ENCODE data around the gene ZNHIT1. TPM values are rescaled to one million over a fixed set of nuclear protein-coding genes. Genes with fewer than 3 reads are reported as not detected.

Gene ZNHIT1
- total RNA-seq, 1 experiment from 2014 or later: 69.7 TPM

DNA sequence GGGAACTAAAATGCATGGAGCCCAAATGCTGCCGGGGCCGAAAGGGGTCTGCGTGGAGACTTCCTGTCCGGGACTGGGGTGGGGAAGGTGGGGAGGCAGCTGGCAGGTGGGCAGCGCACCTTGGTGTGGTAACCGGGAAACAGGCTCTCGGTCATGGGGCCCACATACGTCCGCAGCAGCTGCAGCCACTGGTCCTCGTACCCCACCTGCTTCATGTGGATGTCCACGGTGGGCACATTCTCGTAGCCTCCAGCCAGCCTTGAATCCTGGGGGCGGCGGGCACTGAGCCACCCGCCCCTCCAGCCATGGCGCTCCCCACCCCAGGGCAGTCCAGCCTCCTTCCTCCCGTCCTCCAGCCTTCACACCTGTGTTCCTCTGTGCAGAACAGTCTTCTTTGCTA lies 10.5 kb upstream of the ZNHIT1 start:
- DNase-seq (ENCODE audit: low read depth, low spot score) (no peak), ATAC-seq (no peak)
- intact Hi-C loops (cut with micrococcal nuclease; ENCODE audit: unreplicated experiment) (no loop called here), in situ Hi-C loops (cut with HindIII; ENCODE audit: low pct_unique_long_range_greater_than_20kb, low sequenced_read_pairs) (no loop called here)
- Histone ChIP-seq H3K9me3 (ENCODE audit: control insufficient read depth, insufficient read depth, low read depth, low read length) (no peaks in the 10 kb centered on the region), H3K36me3 (ENCODE audit: control insufficient read depth, insufficient read depth, low read length) (no peaks in the 10 kb centered on the region), H3K4me1 (ENCODE audit: control insufficient read depth, insufficient read depth, low read length) (no peaks in the 10 kb centered on the region), H3K27me3 (ENCODE audit: control insufficient read depth, insufficient read depth, low read length) (no peaks in the 10 kb centered on the region), H3K4me3 (ENCODE audit: low read depth in 2 of 2, low read length in 2 of 2) (no peak overlapping the region), H3K27ac (ENCODE audit: low read length) (no peak overlapping the region)
- TF ChIP-seq POLR2AphosphoS5 (IDR thresholded peaks at IDR 0.05; ENCODE audit: low read depth, low read length) (no peak), TCF7L2 (IDR thresholded peaks at IDR 0.05; ENCODE audit: low read depth, low read length) (no peak), SIN3A (IDR thresholded peaks at IDR 0.05; ENCODE audit: borderline replicate concordance, insufficient read depth, low read depth, low read length) (no peak)
- TF ChIP-seq, protein P1, sequence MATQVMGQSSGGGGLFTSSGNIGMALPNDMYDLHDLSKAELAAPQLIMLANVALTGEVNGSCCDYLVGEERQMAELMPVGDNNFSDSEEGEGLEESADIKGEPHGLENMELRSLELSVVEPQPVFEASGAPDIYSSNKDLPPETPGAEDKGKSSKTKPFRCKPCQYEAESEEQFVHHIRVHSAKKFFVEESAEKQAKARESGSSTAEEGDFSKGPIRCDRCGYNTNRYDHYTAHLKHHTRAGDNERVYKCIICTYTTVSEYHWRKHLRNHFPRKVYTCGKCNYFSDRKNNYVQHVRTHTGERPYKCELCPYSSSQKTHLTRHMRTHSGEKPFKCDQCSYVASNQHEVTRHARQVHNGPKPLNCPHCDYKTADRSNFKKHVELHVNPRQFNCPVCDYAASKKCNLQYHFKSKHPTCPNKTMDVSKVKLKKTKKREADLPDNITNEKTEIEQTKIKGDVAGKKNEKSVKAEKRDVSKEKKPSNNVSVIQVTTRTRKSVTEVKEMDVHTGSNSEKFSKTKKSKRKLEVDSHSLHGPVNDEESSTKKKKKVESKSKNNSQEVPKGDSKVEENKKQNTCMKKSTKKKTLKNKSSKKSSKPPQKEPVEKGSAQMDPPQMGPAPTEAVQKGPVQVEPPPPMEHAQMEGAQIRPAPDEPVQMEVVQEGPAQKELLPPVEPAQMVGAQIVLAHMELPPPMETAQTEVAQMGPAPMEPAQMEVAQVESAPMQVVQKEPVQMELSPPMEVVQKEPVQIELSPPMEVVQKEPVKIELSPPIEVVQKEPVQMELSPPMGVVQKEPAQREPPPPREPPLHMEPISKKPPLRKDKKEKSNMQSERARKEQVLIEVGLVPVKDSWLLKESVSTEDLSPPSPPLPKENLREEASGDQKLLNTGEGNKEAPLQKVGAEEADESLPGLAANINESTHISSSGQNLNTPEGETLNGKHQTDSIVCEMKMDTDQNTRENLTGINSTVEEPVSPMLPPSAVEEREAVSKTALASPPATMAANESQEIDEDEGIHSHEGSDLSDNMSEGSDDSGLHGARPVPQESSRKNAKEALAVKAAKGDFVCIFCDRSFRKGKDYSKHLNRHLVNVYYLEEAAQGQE (IDR thresholded peaks at IDR 0.05; ENCODE audit: insufficient read depth in 1 of 2, low read depth in 2 of 2, low read length in 1 of 2): no peak
- TF ChIP-seq, protein P2, sequence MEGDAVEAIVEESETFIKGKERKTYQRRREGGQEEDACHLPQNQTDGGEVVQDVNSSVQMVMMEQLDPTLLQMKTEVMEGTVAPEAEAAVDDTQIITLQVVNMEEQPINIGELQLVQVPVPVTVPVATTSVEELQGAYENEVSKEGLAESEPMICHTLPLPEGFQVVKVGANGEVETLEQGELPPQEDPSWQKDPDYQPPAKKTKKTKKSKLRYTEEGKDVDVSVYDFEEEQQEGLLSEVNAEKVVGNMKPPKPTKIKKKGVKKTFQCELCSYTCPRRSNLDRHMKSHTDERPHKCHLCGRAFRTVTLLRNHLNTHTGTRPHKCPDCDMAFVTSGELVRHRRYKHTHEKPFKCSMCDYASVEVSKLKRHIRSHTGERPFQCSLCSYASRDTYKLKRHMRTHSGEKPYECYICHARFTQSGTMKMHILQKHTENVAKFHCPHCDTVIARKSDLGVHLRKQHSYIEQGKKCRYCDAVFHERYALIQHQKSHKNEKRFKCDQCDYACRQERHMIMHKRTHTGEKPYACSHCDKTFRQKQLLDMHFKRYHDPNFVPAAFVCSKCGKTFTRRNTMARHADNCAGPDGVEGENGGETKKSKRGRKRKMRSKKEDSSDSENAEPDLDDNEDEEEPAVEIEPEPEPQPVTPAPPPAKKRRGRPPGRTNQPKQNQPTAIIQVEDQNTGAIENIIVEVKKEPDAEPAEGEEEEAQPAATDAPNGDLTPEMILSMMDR (IDR thresholded peaks at IDR 0.05): no peak
- BruUV-seq (replicated peaks): no TSS peak
- ChIA-PET POLR2A (interaction anchor here (0.6 kb wide), 1 partner anchor 33 kb away, joined by 6 read pairs; no protein-coding TSS in a partner anchor), CTCF (no interaction called here)

DNA sequence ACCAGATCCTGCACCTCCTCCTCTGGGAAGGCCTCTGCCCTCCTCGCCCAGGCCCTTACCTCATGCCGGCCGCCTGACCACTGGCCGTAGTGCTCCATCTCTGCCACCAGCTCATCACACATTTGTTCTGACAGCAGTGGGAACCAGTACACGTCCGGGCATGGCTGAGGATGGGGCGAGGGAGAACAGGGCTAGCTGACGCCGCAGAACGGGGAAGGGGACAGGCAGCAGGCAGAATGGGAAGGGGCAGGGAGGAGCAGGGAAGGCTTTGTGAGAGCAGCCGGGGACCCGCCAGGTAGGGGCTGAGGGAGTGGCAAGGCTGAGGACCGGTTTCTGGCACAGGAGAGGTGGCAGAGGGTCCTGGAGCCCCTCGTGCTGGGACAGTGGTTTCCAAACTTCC lies 9.2 kb upstream of the ZNHIT1 start:
- no peak for TF ChIP-seq SIN3A (IDR thresholded peaks at IDR 0.05; ENCODE audit: borderline replicate concordance, insufficient read depth, low read depth, low read length)
- TF ChIP-seq TCF7L2 (IDR thresholded peaks at IDR 0.05; ENCODE audit: low read depth, low read length): no peak
- TF ChIP-seq, protein P1 (IDR thresholded peaks at IDR 0.05; ENCODE audit: insufficient read depth in 1 of 2, low read depth in 2 of 2, low read length in 1 of 2): no peak
- TF ChIP-seq, protein P2 (IDR thresholded peaks at IDR 0.05): no peak
- no peak for TF ChIP-seq POLR2AphosphoS5 (IDR thresholded peaks at IDR 0.05; ENCODE audit: low read depth, low read length)
- intact Hi-C loops (cut with micrococcal nuclease; ENCODE audit: unreplicated experiment): no loop called here
- H3K27ac ChIP-seq (ENCODE audit: low read length): no peak overlapping the region
- no peaks in the 10 kb centered on the region for H3K4me1 ChIP-seq (ENCODE audit: control insufficient read depth, insufficient read depth, low read length)
- ATAC-seq (no peak), DNase-seq (ENCODE audit: low read depth, low spot score) (no peak)
- H3K9me3 ChIP-seq (ENCODE audit: control insufficient read depth, insufficient read depth, low read depth, low read length): no peaks in the 10 kb centered on the region
- in situ Hi-C loops (cut with HindIII; ENCODE audit: low pct_unique_long_range_greater_than_20kb, low sequenced_read_pairs): no loop called here
- ChIA-PET POLR2A (no interaction called here), CTCF (interaction anchor here (0.7 kb wide), 1 partner anchor 50 kb away, joined by 7 read pairs; no protein-coding TSS in a partner anchor)
- H3K36me3 ChIP-seq (ENCODE audit: control insufficient read depth, insufficient read depth, low read length): no peaks in the 10 kb centered on the region
- no TSS peak for BruUV-seq (replicated peaks)
- H3K4me3 ChIP-seq (ENCODE audit: low read depth in 2 of 2, low read length in 2 of 2): no peak overlapping the region
- H3K27me3 ChIP-seq (ENCODE audit: control insufficient read depth, insufficient read depth, low read length): no peaks in the 10 kb centered on the region
